Panc1 (cell line): ENCODE results near the gene KIR2DL1. TPM values are rescaled to one million over a fixed set of nuclear protein-coding genes. Genes with fewer than 3 reads are reported as not detected.
"Not testable (repeated sequence)": the region's sequence is repeated elsewhere in the genome, so short reads cannot be mapped to it uniquely, and the experiment has no call there.

Experiments
- ATAC-seq: fragments of 200-7000 bp; cut with Tn5 transposase; 2 replicates; pipeline ENCODE4 v1.9.1; 2020; ENCODE audit warnings: mild to moderate bottlenecking, moderate library complexity
- BruUV-seq: library from RNA; stranded (reverse); fragments of 400-500 nt; replicated peaks from 2 replicates; lab custom pipeline; 2021; lab: Mats Ljungman, UMichigan
- CTCF ChIA-PET: fragments of 300-600 bp; sonication (Branson Sonifier 250); formaldehyde crosslinking; loops from one replicate; lab custom pipeline; 2022; ENCODE audit warnings: antibody characterized with exemption; lab: Charles Lee
- POLR2A ChIA-PET: fragments of 300-600 bp; sonication (Branson Sonifier 250); formaldehyde crosslinking; loops from one replicate; lab custom pipeline; 2022; ENCODE audit warnings: antibody characterized with exemption; lab: Charles Lee
- DNase-seq: peaks from one replicate; pipeline ENCODE4 v3.0.0-alpha.2; 2010; ENCODE audit warnings: low read depth, low spot score
- H3K27ac ChIP-seq: 2 replicates; pipeline ENCODE4 v1.5.1; 2011; ENCODE audit warnings: mild to moderate bottlenecking, low read length, inconsistent platforms
- H3K27me3 ChIP-seq: fragments of 200-500 bp; sonication (Bioruptor generic); 2 replicates; pipeline ENCODE4 v1.6.0; 2014; ENCODE audit warnings: low read length, inconsistent platforms; ENCODE audit not compliant: control insufficient read depth, insufficient read depth
- H3K36me3 ChIP-seq: fragments of 200-500 bp; sonication (Bioruptor generic); 2 replicates; pipeline ENCODE4 v1.5.1; 2014; ENCODE audit warnings: inconsistent platforms, mild to moderate bottlenecking, low read length, moderate library complexity; ENCODE audit not compliant: control insufficient read depth, insufficient read depth
- H3K4me1 ChIP-seq: 2 replicates; pipeline ENCODE4 v1.5.1; 2011; ENCODE audit warnings: inconsistent platforms, mild to moderate bottlenecking, low read length, moderate library complexity; ENCODE audit not compliant: control insufficient read depth, insufficient read depth
- H3K4me3 ChIP-seq, 2 experiments: 2 replicates each; pipeline ENCODE4 v1.5.1; 2011 to 2012; ENCODE audit warnings: low read depth in 2 of 2, low read length in 2 of 2, mild to moderate bottlenecking in 2 of 2, inconsistent platforms in 1 of 2, moderate library complexity in 1 of 2
- H3K9me3 ChIP-seq: fragments of 200-500 bp; sonication (Bioruptor generic); 2 replicates; pipeline ENCODE4 v1.5.1; 2014; ENCODE audit warnings: low read depth, mild to moderate bottlenecking, inconsistent platforms, low read length, moderate library complexity; ENCODE audit not compliant: control insufficient read depth, insufficient read depth
- CTCF ChIP-seq: fragments of 450-650 bp; IDR thresholded peaks from 2 replicates; pipeline ENCODE4 v1.5.1; 2017; ENCODE audit warnings: mild to moderate bottlenecking
- POLR2AphosphoS5 ChIP-seq: IDR thresholded peaks from 2 replicates; pipeline ENCODE4 v1.6.1; 2012; ENCODE audit warnings: mild to moderate bottlenecking, low read depth, low read length, moderate library complexity
- REST ChIP-seq, 2 experiments: IDR thresholded peaks; 2 replicates each; pipeline ENCODE4 v1.6.1; 2011 to 2012; ENCODE audit warnings: low read depth in 2 of 2, control low read depth in 1 of 2, low read length in 1 of 2, mild to moderate bottlenecking in 1 of 2, moderate library complexity in 1 of 2; ENCODE audit not compliant: insufficient read depth in 1 of 2
- SIN3A ChIP-seq: IDR thresholded peaks from 2 replicates; pipeline ENCODE4 v1.6.1; 2012; ENCODE audit warnings: low read depth, mild to moderate bottlenecking, low read length, moderate library complexity, borderline replicate concordance; ENCODE audit not compliant: insufficient read depth
- TCF7L2 ChIP-seq: IDR thresholded peaks from 2 replicates; pipeline ENCODE4 v1.6.1; 2011; ENCODE audit warnings: mild to moderate bottlenecking, low read depth, low read length, inconsistent platforms
- in situ Hi-C: cut with HindIII; loops from 2 replicates; pipeline ENCODE4 v1.10.0; 2016; ENCODE audit warnings: low sequenced_read_pairs, low pct_unique_long_range_greater_than_20kb
- intact Hi-C: fragments of 100-400 bp; cut with micrococcal nuclease; formaldehyde crosslinking; loops from one replicate; pipeline ENCODE4 v1.10.0; 2022; ENCODE audit not compliant: unreplicated experiment
- total RNA-seq: library from RNA; stranded (reverse); gene quantifications from one replicate; pipeline ENCODE4 v1.2.1, GENCODE V29; 2021; ENCODE audit not compliant: unreplicated experiment

Gene KIR2DL1
- total RNA-seq, 1 experiment from 2014 or later: not detected

DNA sequence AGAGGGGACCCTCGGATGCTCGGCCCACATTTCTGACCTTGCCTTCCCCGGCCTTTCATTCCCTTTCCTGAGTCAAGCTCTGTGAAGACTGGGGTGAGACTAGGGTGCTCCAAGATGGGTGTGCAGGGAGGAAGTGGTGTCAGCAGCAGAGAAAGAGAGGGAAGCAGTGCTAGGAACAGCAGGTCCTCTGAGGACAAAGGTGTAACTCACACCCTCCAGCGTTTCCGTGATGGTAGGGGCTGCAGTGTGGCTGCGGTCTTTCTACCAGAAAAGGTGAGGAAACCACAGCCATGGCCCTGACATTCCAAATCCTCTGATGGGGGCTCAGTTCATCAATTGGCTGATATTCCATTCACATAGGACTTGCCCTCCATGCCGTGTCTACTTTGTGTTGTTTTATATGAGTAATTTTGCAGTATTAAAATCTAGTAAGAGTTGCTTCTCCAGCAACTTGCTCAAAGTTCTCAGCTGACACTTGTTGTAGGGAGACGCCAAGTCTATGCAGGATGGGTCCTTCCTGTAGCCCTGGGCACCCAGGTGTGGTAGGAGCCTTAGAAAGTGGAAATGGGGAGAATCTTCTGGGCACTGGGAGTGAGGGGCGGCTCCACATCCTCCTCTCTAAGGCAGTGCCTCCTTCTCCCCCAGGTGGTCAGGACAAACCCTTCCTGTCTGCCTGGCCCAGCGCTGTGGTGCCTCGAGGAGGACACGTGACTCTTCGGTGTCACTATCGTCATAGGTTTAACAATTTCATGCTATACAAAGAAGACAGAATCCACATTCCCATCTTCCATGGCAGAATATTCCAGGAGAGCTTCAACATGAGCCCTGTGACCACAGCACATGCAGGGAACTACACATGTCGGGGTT is 48.3 kb downstream of the KIR2DL1 start:
- TF ChIP-seq CTCF (no peak), SIN3A (no peak), TCF7L2 (no peak), REST (IDR thresholded peaks at IDR 0.05; ENCODE audit: insufficient read depth in 1 of 2, low read depth in 2 of 2, low read length in 1 of 2) (no peak), POLR2AphosphoS5 (no peak)
- no peaks in the 10 kb centered on the region for H3K4me1 ChIP-seq
- no peaks in the 10 kb centered on the region for H3K9me3 ChIP-seq
- no peaks in the 10 kb centered on the region for H3K36me3 ChIP-seq
- ATAC-seq (no peak), DNase-seq (no peak)
- no peak overlapping the region for H3K4me3 ChIP-seq
- intact Hi-C loops: no loop called here
- peaks cover 2% of the 10 kb centered on the region; the same call in 1 of the 2 replicates for H3K27me3 ChIP-seq
- no peak overlapping the region for H3K27ac ChIP-seq
- POLR2A ChIA-PET: no interaction called here
- no TSS peak for BruUV-seq
- in situ Hi-C loops: no loop called here
- CTCF ChIA-PET: no interaction called here

- H3K27ac ChIP-seq, ATAC-seq, H3K4me1 ChIP-seq, DNase-seq, CTCF ChIA-PET, in situ Hi-C loops, H3K9me3 ChIP-seq, POLR2A ChIA-PET, H3K4me3 ChIP-seq, H3K27me3 ChIP-seq, BruUV-seq, intact Hi-C loops, H3K36me3 ChIP-seq: not testable (repeated sequence)
Measured at GRCh38 chr19:54824416-54824815, 54.8 kb downstream of the KIR2DL1 start.

- CTCF ChIA-PET, H3K36me3 ChIP-seq, DNase-seq, H3K27me3 ChIP-seq, ATAC-seq, H3K9me3 ChIP-seq, intact Hi-C loops, BruUV-seq, POLR2A ChIA-PET, H3K4me1 ChIP-seq, H3K27ac ChIP-seq, H3K4me3 ChIP-seq, in situ Hi-C loops: not testable (repeated sequence)
Measured at GRCh38 chr19:54825326-54825725, 55.7 kb downstream of the KIR2DL1 start.

DNA sequence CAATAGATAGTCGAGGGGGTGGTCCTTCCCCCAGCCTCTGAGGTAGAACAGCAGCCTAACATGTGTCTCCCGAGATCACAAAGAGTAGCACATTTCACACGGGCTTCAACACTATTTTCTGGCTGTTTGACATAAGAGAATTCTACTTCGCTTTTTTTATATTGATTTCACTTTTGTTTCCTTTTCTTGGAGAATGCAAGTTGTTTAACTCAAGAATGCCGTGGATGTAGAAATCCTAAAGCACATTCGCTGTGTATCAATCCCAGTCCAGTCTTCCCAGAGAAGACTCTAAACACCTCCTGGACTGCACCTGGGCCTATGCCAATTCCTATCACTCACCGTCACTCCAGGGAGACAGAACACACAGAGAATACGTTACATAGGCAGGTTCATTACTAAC is 58.5 kb downstream of the KIR2DL1 start:
- intact Hi-C loops, ATAC-seq, in situ Hi-C loops, H3K36me3 ChIP-seq, H3K9me3 ChIP-seq, H3K27me3 ChIP-seq, BruUV-seq, DNase-seq, POLR2A ChIA-PET, H3K4me3 ChIP-seq, H3K27ac ChIP-seq, CTCF ChIA-PET, H3K4me1 ChIP-seq: not testable (repeated sequence)

DNA sequence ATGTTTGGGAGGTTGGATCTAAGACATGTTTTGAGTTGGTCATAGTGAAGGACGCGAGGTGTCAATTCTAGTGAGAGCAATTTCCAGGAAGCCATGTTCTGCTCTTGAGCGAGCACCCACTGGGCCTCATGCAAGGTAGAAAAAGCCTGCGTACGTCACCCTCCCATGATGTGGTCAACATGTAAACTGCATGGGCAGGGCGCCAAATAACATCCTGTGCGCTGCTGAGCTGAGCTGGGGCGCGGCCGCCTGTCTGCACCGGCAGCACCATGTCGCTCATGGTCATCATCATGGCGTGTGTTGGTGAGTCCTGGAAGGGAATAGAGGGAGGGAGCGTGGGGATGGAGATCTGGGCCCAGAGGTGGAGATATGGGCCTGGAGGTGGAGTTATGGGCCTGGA is 62.9 kb downstream of the KIR2DL1 start, which contains the start of gene KIR2DS4:
KIR2DS4 (plus strand) TSS at position 181 of the 400 bp plus-strand sequence.
- not testable (repeated sequence) for ATAC-seq

More for the DNA sequence above, 62.9 kb downstream of the KIR2DL1 start, which contains the start of gene KIR2DS4:
- H3K27me3 ChIP-seq, H3K9me3 ChIP-seq, CTCF ChIA-PET, POLR2A ChIA-PET, DNase-seq, BruUV-seq, H3K27ac ChIP-seq, H3K4me1 ChIP-seq, H3K4me3 ChIP-seq, H3K36me3 ChIP-seq, in situ Hi-C loops: not testable (repeated sequence)
- intact Hi-C loops: loop anchor here (5.0 kb wide), 1 partner anchor 60 kb away; no protein-coding TSS in a partner anchor
